Activated gamma-delta T cell (primary cell): ENCODE data around the gene SDK2.
"Not testable (repeated sequence)": the region's sequence is repeated elsewhere in the genome, so short reads cannot be mapped to it uniquely, and the experiment has no call there.

Experiments
- DNase-seq: peaks from one replicate; lab custom pipeline; 2025; lab: John Stamatoyannopoulos, UW

Gene SDK2

GRCh38 chr17:73318427-73318813 lies 325.8 kb downstream of the SDK2 start:
- no peak for DNase-seq

GRCh38 chr17:73317513-73318426 lies 326.5 kb downstream of the SDK2 start:
- DNase-seq = no peak

DNA sequence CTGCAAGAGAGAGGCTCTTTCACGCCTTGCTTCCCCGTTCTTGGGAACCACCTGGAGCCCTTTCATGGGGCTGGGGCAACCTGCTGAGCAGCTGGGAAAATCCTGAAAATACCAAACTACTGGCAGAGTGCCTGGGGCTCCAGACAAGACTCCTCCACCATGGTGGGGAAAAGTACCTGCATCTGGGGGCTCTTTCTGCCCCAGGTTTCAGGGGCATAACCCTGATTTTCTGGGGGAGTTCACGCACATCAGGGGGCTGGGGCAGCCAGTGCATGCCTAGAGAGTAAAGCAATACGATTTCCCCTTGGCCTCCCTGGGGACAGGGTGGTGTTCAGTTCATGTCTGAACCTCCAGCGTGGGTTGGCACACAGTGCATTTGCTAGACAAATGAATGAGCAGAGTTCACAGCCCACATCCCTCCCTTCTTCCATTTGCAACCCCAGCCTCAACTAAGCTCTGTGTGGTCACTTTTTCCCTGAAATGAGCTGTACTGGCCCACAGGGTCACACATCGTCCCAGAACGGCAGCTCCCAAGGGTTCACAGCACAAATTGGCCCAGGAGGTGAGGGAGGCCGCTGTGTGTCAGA lies 327.2 kb downstream of the SDK2 start:
- DNase-seq = no peak

DNA sequence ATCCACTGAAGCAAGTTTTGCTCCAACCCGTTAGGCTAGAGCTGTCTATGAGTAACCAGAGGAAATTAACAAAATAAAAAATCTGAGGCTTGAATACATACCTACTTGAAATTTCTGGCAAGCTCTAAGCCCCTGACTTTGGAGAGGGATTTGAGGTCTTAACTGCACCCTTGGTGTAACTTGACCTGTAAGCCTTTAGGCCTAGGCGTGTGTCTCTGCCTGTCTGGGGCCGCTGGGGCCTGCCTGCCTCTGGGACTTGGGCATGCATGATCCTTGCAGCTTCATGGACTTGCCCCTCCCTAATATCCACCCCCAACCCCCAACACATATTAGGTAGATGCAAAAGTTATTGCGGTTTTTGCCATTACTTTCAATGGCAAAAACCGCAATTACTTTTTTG lies 328.8 kb downstream of the SDK2 start:
- no peak for DNase-seq

DNA sequence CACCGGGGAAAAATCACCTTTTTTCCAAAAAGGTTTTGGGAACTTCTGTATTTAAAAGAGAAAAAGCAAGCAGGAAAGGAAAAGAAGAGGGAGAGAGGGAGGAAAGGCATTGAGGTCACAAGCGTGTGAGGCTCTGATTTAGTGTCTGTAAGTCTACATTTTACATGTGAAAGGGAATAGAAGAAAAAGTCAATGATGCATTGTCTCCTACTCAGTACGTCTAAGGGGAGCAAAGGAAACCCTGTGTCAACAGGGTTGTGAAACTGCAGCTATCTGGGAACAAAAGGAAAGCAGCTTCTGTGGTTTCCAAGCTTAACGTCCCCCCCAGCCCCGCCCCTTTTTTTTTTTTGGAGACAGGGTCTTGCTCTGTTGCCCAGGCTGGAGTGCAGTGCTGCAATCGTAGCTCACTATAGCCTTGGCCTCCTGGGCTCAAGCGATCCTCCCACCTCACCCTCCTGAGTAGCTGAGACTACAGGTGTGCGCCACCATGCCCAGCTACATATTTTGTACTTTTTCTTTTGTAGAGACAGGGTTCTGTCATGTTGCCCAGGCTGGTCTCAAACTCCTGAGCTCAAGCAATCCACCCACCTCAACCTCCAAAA lies 330.6 kb downstream of the SDK2 start:
- DNase-seq = no peak

- DNase-seq = not testable (repeated sequence)
Measured at GRCh38 chr17:73312887-73313286, 331.4 kb downstream of the SDK2 start.

DNA sequence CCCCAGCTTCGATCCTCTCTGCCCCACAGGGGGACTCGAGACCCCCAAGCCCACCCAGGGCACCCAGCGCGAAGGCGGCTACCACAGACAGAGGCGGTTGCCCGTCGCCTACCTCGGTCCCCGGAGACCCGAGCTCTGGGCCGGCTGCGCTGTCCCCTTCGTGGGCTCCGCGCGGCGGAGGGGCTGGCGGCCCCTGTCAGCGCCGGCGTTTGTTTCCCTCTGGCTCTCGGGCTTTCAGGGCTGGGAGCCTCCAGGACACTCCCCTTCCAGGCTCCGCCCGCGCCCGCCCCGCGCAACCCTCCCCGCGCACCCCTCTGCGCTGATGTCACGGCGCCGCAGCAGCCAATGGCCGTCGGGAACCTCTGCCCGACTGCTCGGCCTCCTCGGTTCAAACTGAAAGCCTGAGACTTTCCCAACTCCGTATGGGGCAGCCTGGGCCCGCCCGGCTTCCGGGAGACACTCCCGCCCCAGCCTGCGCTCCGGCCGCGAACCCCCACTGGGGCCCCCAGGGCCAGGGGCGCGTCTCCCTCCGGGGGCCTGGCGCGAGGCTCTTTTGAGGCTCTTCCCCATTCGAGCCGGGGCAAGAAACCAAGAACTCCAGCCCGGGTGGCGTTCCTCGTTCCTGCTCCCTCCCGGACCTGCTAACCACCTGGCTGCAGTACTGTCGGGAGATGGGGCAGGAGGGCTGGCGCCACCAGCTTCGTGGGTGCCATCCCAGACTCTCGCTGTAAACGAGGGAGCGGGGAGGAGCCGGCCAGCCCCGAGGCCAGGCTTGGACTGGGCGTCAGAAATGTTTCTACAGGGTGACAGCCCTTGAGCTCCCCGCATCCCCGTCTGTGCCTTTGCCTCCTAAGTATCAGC lies 332.2 kb downstream of the SDK2 start, which contains the start of gene CDC42EP4:
CDC42EP4 (minus strand) TSS at position 221 of the 861 bp plus-strand sequence. CDS start 25,501 bp downstream, outside the sequence.
- DNase-seq = peak; percentile 78

DNA sequence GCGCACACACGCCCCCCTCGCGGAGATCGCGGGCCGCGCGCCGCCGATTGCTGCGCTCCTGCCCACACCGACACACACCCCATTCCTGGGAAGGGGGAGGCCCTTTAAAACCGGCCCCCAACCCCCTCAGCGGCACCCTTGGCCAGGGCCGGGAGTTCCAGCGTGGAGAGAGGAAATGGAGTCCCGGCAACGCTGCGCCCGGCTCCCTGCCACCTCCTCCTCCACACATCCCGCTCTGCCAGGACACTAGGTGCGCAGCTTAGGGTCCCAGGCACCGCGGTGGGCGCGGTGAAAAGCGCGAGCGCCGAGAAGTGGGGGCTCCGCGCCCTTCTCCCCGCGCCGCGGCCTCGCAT lies 332.8 kb downstream of the SDK2 start:
- DNase-seq = no peak

- DNase-seq = no peak
Measured at GRCh38 chr17:73309727-73310596, 334.3 kb downstream of the SDK2 start.

DNA sequence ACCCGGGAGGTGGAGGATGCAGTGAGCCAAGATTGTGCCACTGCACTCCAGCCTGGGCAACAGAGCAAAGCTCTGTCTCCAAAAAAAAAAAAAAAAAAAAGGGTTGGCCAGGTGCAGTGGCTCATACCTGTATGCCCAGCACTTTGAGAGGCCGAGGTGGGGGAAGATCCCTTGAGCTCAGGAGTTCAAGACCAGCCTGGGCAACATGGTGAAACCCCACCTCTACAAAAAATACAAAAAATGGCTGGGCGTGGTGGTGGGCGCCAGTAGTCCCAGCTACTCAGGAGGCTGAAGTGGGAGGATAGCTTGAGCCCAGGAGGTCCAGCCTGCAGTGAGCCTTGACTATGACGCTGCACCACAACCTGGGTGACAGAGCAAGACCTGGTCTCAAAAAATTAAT lies 335.3 kb downstream of the SDK2 start:
- not testable (repeated sequence) for DNase-seq

DNA sequence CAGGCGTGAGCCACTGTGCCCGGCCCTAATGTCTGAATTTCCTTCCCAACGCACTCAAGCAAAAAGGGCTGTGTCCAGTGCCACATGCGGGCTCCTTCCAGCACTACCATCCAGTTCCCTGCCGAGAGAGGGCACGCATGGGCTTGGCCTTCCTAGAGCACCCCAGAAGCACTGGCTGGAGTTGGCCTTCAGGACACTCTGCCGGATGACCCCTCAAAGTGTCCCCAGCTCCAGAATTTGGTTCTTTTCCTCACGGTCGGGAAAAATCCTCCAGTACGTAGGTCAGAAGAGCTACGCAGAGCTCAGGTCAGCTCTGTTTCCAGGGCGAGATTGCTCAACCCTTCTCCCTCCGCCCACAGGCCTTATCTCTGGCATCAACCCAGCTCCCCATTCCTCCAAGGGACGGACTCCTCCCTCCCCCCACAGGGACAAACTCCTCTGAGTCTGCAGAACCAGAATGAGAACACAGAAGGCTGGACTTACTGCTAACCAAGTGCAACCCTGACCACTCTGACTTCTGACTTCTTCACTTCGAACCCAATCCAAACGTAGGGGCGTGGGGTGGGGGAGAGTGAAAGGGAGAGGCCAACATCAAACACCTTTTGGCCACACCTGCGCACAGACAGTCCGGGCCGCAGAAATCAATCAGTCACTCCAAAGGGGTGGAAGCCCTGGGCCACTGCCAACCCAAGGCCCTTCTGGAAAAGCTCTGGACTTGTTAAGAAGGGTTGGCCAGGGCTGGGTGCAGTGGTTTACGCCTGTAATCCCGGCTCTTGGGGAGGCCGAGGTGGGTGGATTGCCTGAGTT lies 336.0 kb downstream of the SDK2 start:
- no peak for DNase-seq

DNA sequence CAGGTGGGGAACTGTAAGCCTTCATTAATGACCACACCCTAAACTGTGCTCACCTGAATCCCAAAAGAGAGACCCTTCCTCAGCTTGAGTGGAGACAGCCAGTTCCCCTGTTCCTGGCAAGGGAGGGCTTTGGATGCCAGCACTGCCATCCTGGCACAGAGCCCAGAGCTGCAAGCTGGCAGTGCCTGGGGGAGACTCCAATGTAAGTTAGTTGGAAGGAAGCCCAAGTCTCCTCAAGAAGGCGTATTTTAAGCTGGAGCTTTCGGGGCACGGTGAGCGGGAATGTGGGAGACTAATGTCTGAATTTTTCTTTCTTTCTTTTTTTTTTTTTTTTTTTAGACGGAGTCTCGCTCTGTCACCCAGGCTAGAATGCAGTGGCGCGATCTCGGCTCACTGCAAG lies 337.1 kb downstream of the SDK2 start:
- DNase-seq = no peak

GRCh38 chr17:73305845-73306836 lies 338.1 kb downstream of the SDK2 start:
- no peak for DNase-seq

DNA sequence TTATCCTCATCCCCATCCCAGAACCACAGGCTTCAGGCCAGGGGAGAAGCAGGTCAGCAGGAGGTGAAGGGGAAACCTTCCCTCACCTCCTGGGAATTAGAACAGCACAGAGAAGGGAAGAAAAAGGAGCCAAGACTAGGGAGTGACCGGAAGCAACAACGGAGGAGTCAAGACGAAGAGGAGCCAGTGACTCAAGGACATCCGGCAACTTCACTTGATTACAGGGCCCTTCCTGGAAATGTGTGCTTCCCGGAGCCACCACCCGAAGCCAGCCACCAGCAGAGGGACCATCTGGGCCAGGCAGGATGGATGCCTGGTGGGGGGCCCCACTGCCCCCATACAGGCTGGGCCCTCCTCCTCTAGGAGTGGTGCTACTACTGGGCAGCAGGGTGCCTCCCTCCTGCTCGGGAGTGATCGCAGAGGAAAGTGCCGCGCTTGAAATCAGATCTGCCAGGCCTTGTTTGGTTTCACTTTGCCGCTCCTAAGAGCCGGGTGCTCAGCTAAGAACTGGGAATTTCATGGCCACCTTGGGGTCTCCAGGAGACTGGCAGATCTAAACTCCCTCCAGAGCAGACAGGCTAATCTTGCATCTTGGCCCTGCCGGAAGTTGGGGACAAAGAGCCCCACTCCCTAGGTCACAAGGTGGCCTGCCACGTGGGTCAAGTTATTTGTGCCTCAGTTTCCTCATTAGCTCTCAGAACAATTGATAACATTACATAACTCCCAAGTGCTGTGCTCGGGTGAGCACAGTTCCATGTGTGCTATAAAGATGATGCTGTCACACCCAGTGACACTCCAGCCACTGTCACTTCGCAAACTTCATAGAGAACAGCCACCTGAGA lies 339.1 kb downstream of the SDK2 start:
- no peak for DNase-seq

DNA sequence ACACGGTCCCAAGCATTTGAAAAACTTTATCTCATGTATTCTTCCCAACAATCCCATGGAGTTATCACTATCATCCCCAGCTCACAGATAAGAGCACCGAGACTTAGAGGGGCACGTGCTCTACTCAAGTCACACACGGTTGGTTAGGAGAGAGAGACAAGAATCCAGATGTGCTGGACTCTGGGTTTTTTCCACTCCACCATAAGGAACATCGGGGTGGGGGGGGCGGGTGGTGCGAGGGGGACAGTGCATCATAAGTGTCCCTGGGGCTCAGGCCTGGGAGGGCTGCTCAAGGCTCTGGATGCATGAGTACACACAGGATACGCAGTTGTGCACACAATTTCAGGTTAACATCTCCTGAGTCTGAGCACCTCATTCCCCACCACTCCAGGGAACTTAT lies 339.8 kb downstream of the SDK2 start:
- DNase-seq = no peak

- no peak for DNase-seq
Measured at GRCh38 chr17:73302189-73302588, 342.1 kb downstream of the SDK2 start.

GRCh38 chr17:73301369-73301768 lies 342.9 kb downstream of the SDK2 start:
- DNase-seq = no peak

DNA sequence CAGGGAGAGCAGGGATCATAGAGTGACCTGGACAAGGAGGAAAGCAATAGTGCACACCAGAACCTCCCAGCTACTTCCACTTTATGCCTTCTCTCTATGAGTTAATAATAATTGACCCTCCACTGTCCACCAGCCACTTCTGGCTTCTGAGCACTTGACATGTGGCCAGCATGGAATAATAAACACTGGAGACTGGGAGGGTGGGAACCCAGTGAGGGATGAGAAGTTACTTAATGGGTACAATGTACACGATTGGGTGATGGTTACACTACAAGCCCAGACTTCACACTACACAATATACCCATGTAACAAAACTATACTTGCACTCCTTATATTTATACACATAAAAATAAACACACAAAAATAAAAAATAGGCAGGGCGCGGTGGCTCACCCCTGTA lies 343.9 kb downstream of the SDK2 start:
- no peak for DNase-seq
